Neural progenitor cell (in vitro differentiated cells): ENCODE results near the gene GNMT.

Source experiments
- EZH2 ChIP-seq: fragments of 200-600 bp; sonication (generic); IDR thresholded peaks from 2 replicates; pipeline ENCODE4 v1.6.1; 2017; ENCODE audit warnings: antibody characterized with exemption, mild to moderate bottlenecking, moderate library complexity
- TF ChIP-seq, protein P1 (sequence below): fragments of 200-600 bp; sonication (generic); IDR thresholded peaks from 2 replicates; pipeline ENCODE4 v1.5.1; 2017; ENCODE audit warnings: antibody characterized with exemption, mild to moderate bottlenecking

- TF ChIP-seq, protein P1, sequence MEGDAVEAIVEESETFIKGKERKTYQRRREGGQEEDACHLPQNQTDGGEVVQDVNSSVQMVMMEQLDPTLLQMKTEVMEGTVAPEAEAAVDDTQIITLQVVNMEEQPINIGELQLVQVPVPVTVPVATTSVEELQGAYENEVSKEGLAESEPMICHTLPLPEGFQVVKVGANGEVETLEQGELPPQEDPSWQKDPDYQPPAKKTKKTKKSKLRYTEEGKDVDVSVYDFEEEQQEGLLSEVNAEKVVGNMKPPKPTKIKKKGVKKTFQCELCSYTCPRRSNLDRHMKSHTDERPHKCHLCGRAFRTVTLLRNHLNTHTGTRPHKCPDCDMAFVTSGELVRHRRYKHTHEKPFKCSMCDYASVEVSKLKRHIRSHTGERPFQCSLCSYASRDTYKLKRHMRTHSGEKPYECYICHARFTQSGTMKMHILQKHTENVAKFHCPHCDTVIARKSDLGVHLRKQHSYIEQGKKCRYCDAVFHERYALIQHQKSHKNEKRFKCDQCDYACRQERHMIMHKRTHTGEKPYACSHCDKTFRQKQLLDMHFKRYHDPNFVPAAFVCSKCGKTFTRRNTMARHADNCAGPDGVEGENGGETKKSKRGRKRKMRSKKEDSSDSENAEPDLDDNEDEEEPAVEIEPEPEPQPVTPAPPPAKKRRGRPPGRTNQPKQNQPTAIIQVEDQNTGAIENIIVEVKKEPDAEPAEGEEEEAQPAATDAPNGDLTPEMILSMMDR, result no peak
- no peak for TF ChIP-seq EZH2
Observed at GRCh38 chr6:42938987-42939809, 21.4 kb upstream of the GNMT start.
